ENCODE measurements around the gene BCL2. TPM values are rescaled to one million over a fixed set of nuclear protein-coding genes. Genes with fewer than 3 reads are reported as not detected.
A peak's percentile ranks its signal among the peaks of the same experiment; 100 is the strongest.

The BCL2 gene
- total RNA-seq, 1 donor from 2014 or later, result 2.3 TPM

DNA sequence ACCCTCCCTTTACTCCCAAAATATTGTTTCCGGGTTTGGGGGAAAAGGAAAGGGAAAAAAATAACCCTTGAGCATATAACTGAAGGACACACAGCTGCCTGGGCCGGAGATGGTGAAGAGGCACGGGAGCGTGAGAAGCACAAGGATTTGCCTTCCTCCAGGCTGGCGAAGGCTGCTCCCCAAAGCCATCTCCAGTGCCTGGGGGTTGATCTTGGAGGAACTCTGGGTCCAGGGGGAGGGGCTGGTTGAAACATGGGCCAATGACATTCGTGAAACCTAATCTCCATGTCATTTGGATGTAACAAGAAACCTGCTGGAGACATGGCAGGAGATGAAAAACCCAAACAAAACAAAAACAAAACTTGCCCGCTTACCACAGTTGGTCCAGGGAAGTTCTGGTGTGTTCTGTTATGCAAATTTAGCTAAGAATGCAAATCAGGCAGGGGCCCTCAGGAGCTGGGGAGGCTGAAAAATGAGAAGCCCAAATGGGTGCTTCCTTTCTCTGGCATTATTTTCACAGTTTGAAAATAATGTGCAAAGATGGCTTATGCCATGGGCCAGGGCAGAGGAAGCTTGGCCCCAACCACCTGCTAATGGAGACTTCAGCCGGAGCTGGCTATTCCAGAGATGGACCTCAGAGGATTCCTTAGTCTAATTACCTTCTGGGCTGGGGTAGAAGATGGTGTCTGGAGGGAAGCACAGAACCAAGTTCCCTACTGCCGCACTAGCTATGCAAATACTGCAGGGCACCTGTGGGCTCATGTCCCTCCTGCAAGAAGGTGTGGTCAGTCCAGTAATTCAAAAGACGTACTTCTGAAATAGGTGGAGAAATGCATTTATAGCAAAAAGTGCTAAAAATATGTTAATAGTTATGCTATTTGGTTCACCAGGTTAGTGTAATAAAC, 180.9 kb downstream of the BCL2 start:
- ATAC-seq, result peak; percentile 45

DNA sequence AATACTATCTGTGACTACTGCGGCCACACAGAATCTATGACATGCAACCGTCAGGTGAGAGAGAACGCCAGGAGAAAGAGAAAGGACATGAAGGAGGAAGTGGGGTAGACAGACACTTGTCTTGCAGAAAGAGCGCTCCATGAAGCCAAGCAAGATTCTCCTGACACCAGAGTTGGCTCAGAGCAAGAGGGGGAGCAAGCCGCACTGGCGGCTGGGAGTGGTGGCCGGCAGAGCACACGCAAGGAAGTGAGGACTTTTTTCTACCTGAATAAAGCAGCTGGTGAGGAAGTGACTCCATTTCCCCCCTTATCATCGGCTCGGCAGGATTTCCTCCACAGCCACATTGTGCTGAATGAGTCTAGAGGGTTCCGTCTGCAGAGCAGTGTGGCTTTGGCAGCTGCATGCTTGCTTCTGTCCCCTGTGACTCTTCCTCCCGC, 181.6 kb downstream of the BCL2 start:
- ATAC-seq, result peak; percentile 65

- no peak for ATAC-seq
These were observed 184.5 kb downstream of the BCL2 start for GRCh38 chr18:63135101-63135500.

GRCh38 chr18:63132819-63133200, 186.8 kb downstream of the BCL2 start:
- ATAC-seq, result peak; percentile 85

GRCh38 chr18:63131959-63132818, 187.4 kb downstream of the BCL2 start:
- ATAC-seq, result no peak

GRCh38 chr18:63131106-63131958, 188.2 kb downstream of the BCL2 start:
- ATAC-seq, result no peak

- no peak for ATAC-seq
These were observed 189.4 kb downstream of the BCL2 start for GRCh38 chr18:63130176-63130575.

- no peak for ATAC-seq
These were observed 191.2 kb downstream of the BCL2 start for GRCh38 chr18:63128237-63128974.

DNA sequence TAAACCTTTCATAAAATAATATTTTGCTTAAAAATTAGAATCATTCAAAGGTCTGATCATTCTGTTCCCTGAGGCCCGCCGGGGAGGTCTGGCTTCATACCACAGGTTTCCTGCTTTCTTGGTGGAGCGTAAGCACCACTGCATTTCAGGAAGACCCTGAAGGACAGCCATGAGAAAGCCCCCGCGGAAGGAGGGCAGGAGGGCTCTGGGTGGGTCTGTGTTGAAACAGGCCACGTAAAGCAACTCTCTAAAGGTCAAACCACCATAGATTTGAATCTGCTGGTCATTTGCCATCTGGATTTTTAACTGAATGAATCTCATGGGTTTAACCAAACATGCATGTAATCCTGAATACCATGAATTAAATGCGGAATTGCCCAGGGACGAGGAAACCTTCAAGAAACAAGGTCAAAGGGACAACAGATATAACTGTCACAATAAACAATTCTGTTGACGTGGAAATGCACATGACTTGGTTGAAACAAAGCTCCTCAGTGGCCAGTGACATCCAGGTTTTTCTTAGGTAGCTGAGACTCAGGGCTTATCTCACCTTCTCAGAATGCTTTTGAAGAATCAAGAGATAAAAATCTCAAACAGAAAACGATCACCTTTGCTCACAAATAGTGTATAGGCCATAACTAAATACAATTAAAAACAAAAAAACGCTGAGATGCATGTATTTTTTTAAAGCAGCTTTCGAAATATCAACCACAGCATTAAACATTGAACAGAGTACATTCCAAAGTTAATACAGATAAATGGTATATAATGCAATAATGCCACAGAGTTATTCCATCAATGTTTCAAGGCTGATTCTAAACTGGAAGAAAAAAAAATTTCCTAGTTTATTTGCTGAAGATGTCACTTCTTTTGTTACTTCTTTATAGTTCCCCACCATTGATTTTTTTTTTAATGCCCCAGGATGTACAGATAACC, 193.2 kb downstream of the BCL2 start:
- ATAC-seq, result no peak

DNA sequence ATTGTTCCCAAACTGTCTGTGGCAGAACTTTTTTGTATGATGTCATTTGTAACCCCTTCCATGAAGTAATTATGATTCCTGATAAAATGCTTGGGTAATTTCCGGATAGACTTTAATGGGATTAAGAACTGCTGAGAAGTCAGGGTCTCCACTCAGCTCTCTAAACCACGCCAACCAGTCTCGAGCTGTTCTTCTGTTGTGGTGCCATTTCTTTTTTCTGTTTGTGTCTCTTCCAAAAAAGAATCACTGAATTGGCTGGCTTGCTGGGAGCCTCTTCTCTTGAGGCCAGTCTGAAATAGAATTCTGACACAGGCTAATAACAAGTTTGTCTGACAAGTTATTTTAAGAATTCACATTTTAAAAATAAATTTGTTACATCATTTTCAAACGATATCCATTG, 198.9 kb downstream of the BCL2 start:
- ATAC-seq, result no peak

DNA sequence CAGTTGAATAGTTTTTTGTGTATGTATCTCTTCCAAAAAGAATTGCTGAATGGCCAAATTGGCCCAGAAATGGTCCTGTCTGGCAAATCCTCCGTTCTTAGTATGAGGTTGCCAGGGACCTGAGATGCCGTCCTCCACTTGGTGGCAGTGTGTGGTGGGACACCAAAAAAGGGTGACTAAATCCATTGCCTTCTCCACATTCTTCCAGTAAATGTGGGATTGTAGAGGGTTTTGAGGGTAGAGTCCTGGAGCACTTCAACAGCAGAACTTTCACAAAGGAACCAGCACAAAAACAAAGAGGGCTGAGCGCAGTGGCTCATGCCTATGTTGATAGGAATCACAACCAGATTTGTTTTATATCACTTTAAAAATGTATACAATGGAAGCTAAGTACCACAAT, 199.9 kb downstream of the BCL2 start:
- no peak for ATAC-seq

- ATAC-seq, result no peak
These were observed 205.5 kb downstream of the BCL2 start for GRCh38 chr18:63113899-63114565.

DNA sequence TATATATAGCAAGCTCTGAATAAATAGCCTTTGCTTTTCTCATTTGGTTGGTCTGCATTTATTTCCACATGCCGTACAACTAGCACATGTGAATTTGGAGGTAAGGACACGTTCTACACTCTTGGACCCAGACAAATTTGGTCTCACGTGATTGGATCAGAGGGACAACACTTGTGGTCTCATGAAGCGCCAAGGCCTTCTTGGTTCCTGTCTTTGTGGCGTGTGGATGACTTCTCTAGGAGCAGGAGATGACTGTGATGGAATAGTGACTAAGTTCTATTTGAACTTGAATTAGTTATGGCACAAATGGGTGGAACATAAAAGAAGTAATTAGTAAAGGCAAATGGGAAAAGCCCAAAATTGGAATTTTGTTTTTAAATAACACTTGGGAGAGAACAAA, 206.9 kb downstream of the BCL2 start:
- no peak for ATAC-seq

GRCh38 chr18:63111671-63112402, 207.7 kb downstream of the BCL2 start:
- no peak for ATAC-seq

DNA sequence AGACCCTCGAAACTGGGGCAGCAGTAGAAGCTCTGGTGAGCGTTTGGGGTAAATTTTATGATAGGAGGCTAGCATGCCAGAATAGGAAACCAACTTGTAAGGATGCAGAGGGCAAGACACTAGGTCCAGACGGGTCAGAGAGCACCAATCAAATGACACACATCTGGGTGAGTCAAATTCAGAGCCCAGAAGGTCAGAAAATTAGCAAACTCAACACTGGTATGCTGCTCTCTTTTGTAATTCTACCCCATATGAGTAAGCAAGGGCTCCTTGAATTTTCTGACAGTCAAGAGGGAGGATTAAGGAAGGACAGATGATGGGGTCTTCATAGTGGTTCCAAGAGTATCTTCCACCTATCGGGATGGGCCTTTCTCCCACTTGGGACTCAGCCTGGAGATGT, 209.8 kb downstream of the BCL2 start:
- no peak for ATAC-seq

DNA sequence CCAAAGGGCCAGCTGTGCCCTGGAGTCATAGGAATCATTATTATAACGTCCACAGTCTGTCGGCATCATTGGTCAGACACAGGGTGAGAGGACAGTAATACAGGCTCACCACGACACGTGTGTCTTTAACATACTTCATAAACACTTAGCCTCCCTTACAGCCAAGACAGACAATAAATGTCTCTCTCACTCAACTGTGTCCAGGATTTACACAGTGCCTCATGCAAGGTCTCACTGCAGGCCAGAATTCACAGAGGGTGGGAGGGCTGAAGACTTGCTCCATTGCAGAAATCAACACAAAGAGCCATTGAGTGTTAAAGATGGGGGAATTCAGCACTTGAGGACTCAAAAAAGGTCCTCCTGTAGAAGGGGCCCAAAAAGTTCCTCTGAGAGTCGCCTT, 210.5 kb downstream of the BCL2 start:
- ATAC-seq, result no peak

DNA sequence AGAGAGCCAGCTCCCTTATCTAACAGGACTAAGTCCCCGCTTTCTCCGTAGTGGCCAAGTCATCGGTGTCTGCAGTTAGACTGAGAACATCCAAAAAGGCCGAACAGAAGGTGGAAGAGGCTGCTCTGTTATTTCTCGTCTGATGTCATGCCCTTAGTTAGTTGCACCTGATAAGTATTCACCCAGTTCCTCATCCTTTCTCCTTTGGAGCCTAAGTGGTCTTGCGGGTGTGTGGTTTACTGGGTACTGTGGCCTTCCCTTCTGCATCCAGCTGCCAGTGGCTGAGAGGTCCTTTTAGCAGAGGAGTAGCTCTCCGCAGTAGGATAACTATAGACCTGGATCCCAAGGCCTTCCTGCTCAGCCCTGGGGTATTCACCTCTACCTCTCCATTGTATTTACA, 211.6 kb downstream of the BCL2 start:
- ATAC-seq, result no peak

DNA sequence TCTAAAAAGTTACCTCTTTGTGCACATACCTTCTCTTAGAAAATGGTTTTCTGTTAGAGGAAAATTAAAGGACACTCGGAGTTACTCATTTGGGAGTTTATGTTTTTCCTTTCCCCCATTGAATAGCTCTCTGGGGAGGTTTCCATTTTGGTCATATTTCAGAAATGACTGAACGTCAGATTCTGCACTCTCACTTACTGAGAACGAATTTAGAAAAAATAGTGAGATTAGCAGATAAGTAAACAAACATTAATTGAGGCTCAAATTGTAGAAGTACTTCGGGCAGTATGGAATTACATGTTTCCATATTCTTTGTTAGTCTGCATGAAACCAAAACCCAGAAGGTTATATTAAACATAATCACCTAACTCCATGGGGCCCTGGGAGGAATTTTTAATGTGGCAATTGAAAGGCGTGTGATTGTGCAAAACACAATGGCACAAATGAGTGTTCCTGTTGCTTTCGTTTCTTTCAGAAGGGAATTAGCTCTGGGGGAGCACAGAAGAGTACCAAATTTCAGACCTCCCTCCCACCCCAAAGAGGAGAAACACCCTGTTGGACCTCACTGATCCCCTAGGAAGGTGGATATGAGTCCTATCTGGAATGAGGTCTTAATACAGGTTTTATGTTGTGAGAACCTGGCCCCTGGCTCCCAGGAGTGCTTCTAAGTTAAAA, 212.3 kb downstream of the BCL2 start:
- no peak for ATAC-seq

DNA sequence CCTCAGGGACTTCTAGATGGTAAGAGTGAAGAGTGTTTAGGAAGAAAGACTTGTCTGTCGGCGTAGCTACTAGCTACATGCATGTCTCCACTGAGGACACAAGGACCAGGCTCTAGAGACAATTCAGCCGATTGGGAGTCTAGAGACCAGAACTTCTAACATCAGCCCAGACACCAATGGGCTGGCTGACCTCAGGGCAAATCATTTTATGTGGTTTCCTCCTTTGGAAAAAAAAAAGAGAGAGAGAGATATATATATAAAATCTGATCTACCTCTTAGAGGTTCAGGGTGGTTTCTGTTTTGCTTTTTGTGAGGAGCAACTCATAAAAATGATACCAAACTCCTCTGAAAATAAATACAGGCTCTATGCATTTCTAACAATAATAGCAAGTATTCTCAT, 212.8 kb downstream of the BCL2 start:
- no peak for ATAC-seq
